ENCODE measurements around the gene PRKACA. TPM values are rescaled to one million over a fixed set of nuclear protein-coding genes. Genes with fewer than 3 reads are reported as not detected.

Gene PRKACA
- total and polyA plus RNA-seq, 2 donors (not counting 1 experiment from before 2014, with no cell fraction given) = 43.6 to 67.4 TPM

DNA sequence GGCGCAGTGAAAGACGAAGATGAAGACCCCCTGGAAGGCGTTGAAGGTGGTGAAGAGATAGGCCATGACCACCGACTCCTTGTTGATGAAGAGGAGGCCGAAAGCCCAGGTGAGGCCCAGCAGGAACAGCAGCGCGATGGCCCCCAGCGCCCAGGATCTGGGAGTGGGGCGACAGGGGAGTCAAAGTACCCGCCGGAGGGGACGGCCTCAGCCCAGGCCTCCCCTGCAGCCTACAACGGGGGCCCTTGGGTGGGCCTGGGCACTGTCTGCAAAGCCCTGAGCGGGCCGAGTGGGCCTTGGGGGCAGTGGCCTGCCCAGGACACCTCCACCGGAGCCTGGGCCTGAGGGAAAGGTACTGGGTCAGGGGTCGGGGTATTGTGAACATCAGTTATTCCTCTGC is 37.8 kb upstream of the PRKACA start:
- Histone ChIP-seq H3K27ac (ENCODE audit: insufficient read depth, low read length) (no peak overlapping the region), H2AFZ (ENCODE audit: low read length) (no peak overlapping the region)
- TF ChIP-seq, protein P1, sequence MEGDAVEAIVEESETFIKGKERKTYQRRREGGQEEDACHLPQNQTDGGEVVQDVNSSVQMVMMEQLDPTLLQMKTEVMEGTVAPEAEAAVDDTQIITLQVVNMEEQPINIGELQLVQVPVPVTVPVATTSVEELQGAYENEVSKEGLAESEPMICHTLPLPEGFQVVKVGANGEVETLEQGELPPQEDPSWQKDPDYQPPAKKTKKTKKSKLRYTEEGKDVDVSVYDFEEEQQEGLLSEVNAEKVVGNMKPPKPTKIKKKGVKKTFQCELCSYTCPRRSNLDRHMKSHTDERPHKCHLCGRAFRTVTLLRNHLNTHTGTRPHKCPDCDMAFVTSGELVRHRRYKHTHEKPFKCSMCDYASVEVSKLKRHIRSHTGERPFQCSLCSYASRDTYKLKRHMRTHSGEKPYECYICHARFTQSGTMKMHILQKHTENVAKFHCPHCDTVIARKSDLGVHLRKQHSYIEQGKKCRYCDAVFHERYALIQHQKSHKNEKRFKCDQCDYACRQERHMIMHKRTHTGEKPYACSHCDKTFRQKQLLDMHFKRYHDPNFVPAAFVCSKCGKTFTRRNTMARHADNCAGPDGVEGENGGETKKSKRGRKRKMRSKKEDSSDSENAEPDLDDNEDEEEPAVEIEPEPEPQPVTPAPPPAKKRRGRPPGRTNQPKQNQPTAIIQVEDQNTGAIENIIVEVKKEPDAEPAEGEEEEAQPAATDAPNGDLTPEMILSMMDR (conservative IDR thresholded peaks at IDR 0.05 in 1 of 2, IDR thresholded peaks at IDR 0.05 in 1 of 2; ENCODE audit: low read depth in 1 of 2, low read length in 2 of 2) = no peak
- TF ChIP-seq EZH2 (IDR thresholded peaks at IDR 0.05; ENCODE audit: low read length, missing control alignments) = no peak

DNA sequence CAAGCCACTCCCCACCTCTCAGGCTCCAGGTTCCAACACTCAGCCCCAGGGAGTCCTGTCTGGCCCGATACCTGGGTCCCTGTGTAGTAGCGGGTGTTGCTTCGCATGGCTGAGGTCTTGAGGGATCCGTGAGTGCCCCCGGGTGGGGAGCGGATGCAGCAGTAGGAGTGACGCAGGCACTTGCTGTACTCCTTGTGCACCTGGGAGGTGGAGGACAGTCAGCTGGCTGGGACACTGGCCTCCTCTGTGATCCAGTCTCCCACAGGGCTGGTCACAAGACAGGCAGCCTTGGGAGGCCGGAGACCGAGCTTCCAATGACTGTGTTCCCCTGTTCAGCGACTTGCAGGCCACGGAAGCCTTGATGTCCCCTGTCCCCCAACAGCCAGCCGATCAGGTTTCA is 35.2 kb upstream of the PRKACA start:
- TF ChIP-seq, protein P1 (conservative IDR thresholded peaks at IDR 0.05 in 1 of 2, IDR thresholded peaks at IDR 0.05 in 1 of 2; ENCODE audit: low read depth in 1 of 2, low read length in 2 of 2) = no peak
- TF ChIP-seq EZH2 (IDR thresholded peaks at IDR 0.05; ENCODE audit: low read length, missing control alignments) = no peak
- no peak for DNase-seq (ENCODE audit: low read depth in 2 of 2)
- H4K20me1 ChIP-seq (ENCODE audit: control insufficient read depth, extremely low read depth, insufficient read depth, low read length) = no peaks in the 10 kb centered on the region
- H3K27me3 ChIP-seq (ENCODE audit: control insufficient read depth, insufficient read depth, low read length) = no peaks in the 10 kb centered on the region
- no peaks in the 10 kb centered on the region for H3K79me2 ChIP-seq (ENCODE audit: control insufficient read depth, insufficient read depth, low read length)
- no peak overlapping the region for H3K4me2 ChIP-seq (ENCODE audit: extremely low read depth, insufficient read depth, low read length)
- H3K4me3 ChIP-seq (replicated peaks in 1 of 4; ENCODE audit: control extremely low read depth in 1 of 4, insufficient read depth in 1 of 4, low read depth in 3 of 4, low read length in 4 of 4) = no peak overlapping the region
- H3K9me3 ChIP-seq (ENCODE audit: control insufficient read depth, insufficient read depth, low read depth, low read length) = no peaks in the 10 kb centered on the region
- peaks cover 8% of the 10 kb centered on the region for H3K4me1 ChIP-seq (ENCODE audit: control insufficient read depth, extremely low read depth, insufficient read depth, low read length)
- no peak overlapping the region for H2AFZ ChIP-seq (ENCODE audit: low read length)
- no peak overlapping the region for H3K27ac ChIP-seq (ENCODE audit: insufficient read depth, low read length)
- no peak overlapping the region for H3K9ac ChIP-seq (ENCODE audit: insufficient read depth, low read length)
- peaks cover 5% of the 10 kb centered on the region for H3K36me3 ChIP-seq (ENCODE audit: control insufficient read depth, insufficient read depth, low read length)

More for the DNA sequence above, 37.8 kb upstream of the PRKACA start:
- no peak for DNase-seq (ENCODE audit: low read depth in 2 of 2)
- H3K79me2 ChIP-seq (ENCODE audit: control insufficient read depth, insufficient read depth, low read length) = no peaks in the 10 kb centered on the region
- H3K27me3 ChIP-seq (ENCODE audit: control insufficient read depth, insufficient read depth, low read length) = no peaks in the 10 kb centered on the region
- no peak overlapping the region for H3K4me3 ChIP-seq (replicated peaks in 1 of 4; ENCODE audit: control extremely low read depth in 1 of 4, insufficient read depth in 1 of 4, low read depth in 3 of 4, low read length in 4 of 4)
- H4K20me1 ChIP-seq (ENCODE audit: control insufficient read depth, extremely low read depth, insufficient read depth, low read length) = no peaks in the 10 kb centered on the region
- no peak overlapping the region for H3K4me2 ChIP-seq (ENCODE audit: extremely low read depth, insufficient read depth, low read length)
- H3K36me3 ChIP-seq (ENCODE audit: control insufficient read depth, insufficient read depth, low read length) = peaks cover 5% of the 10 kb centered on the region
- no peak overlapping the region for H3K9ac ChIP-seq (ENCODE audit: insufficient read depth, low read length)
- H3K4me1 ChIP-seq (ENCODE audit: control insufficient read depth, extremely low read depth, insufficient read depth, low read length) = no peaks in the 10 kb centered on the region
- no peaks in the 10 kb centered on the region for H3K9me3 ChIP-seq (ENCODE audit: control insufficient read depth, insufficient read depth, low read depth, low read length)

DNA sequence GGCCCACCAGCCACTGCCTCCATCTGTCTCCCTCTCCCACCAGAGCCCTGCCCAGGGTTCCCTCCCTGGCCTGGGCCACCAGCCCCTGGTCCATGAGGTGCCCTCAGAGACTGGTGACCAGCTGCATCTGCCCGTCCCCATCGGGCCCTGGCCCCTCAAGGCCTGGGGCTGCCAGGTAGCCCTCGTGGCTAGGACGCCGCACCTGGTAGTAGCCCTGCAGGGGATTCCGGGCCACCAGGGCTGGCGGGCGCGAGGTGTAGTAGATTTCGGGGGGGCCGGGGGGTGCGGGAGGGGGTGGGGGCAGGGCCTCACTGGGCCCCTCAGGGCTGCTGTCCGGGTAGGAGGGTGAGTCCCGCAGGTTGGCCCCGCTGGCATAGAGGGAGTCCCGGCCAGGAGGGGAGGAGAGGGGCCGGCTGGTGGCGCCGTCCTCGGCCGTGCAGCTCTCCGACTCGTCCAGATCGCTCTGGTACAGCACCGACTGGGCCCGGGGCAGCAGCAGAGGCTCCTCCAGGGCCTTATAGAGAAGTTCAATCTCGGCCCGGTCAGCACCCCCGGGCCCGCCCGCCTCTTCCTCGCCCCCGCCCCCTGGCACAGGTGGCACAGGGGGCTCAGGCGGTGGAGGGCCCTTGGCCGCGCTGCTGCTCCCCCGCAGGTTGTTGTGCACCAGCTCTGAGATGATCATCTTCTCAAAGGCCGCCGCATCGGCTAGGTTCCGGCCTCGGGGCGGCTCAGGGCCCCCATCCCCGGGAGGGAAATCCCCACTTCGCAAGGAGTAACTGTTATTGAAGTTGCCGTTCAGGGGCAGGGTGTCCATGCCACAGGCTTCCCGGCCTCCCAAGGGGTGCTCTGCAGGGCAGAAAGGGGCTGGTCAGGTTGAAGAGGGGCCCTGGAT is 33.5 kb upstream of the PRKACA start:
- peaks cover 8% of the 10 kb centered on the region for H3K4me1 ChIP-seq (ENCODE audit: control insufficient read depth, extremely low read depth, insufficient read depth, low read length)
- H3K79me2 ChIP-seq (ENCODE audit: control insufficient read depth, insufficient read depth, low read length) = no peaks in the 10 kb centered on the region
- H3K36me3 ChIP-seq (ENCODE audit: control insufficient read depth, insufficient read depth, low read length) = no peaks in the 10 kb centered on the region
- no peaks in the 10 kb centered on the region for H3K27me3 ChIP-seq (ENCODE audit: control insufficient read depth, insufficient read depth, low read length)
- no peak overlapping the region for H2AFZ ChIP-seq (ENCODE audit: low read length)
- no peaks in the 10 kb centered on the region for H4K20me1 ChIP-seq (ENCODE audit: control insufficient read depth, extremely low read depth, insufficient read depth, low read length)
- no peak for DNase-seq (ENCODE audit: low read depth in 2 of 2)
- no peak overlapping the region for H3K4me2 ChIP-seq (ENCODE audit: extremely low read depth, insufficient read depth, low read length)
- no peak overlapping the region for H3K27ac ChIP-seq (ENCODE audit: insufficient read depth, low read length)
- no peak overlapping the region for H3K4me3 ChIP-seq (replicated peaks in 1 of 4; ENCODE audit: control extremely low read depth in 1 of 4, insufficient read depth in 1 of 4, low read depth in 3 of 4, low read length in 4 of 4)
- TF ChIP-seq, protein P1 (conservative IDR thresholded peaks at IDR 0.05 in 1 of 2, IDR thresholded peaks at IDR 0.05 in 1 of 2; ENCODE audit: low read depth in 1 of 2, low read length in 2 of 2) = no peak
- TF ChIP-seq EZH2 (IDR thresholded peaks at IDR 0.05; ENCODE audit: low read length, missing control alignments) = no peak
- H3K9me3 ChIP-seq (ENCODE audit: control insufficient read depth, insufficient read depth, low read depth, low read length) = no peaks in the 10 kb centered on the region
- H3K9ac ChIP-seq (ENCODE audit: insufficient read depth, low read length) = no peak overlapping the region

Data from fibroblast of lung (primary cell).